Trophoblast cell (in vitro differentiated cells and primary cell): ENCODE measurements around the gene DYSF.

Experiments used
- DNase-seq, 2 donors: peaks; one replicate each; pipeline ENCODE4 v3.0.0-alpha.2; 2016
- H2AFZ ChIP-seq: 2 replicates; pipeline ENCODE4 v1.6.1; 2013; ENCODE audit warnings: low read length, moderate library complexity, mild to moderate bottlenecking; ENCODE audit not compliant: insufficient read depth, poor library complexity
- H2AK5ac ChIP-seq: 2 replicates; pipeline ENCODE4 v1.6.1; 2013; ENCODE audit warnings: mild to moderate bottlenecking, low read length
- H2BK120ac ChIP-seq: 2 replicates; pipeline ENCODE4 v1.6.1; 2013; ENCODE audit warnings: low read length, mild to moderate bottlenecking, moderate library complexity; ENCODE audit not compliant: insufficient read depth, poor library complexity
- H2BK12ac ChIP-seq: 2 replicates; pipeline ENCODE4 v1.6.1; 2013; ENCODE audit warnings: mild to moderate bottlenecking, low read length, moderate library complexity
- H2BK5ac ChIP-seq: 2 replicates; pipeline ENCODE4 v1.6.1; 2013; ENCODE audit warnings: low read length, low read depth, moderate library complexity, mild to moderate bottlenecking; ENCODE audit not compliant: poor library complexity
- H3K14ac ChIP-seq: 2 replicates; pipeline ENCODE4 v1.6.1; 2013; ENCODE audit warnings: mild to moderate bottlenecking, low read length
- H3K18ac ChIP-seq: 2 replicates; pipeline ENCODE4 v1.6.1; 2013; ENCODE audit warnings: mild to moderate bottlenecking, low read length
- H3K23ac ChIP-seq: 2 replicates; pipeline ENCODE4 v1.6.1; 2013; ENCODE audit warnings: low read length
- H3K27ac ChIP-seq: 2 replicates; pipeline ENCODE4 v1.5.1; 2013; ENCODE audit warnings: low read depth, mild to moderate bottlenecking, inconsistent platforms, low read length, moderate library complexity
- H3K27me3 ChIP-seq: 2 replicates; pipeline ENCODE4 v1.6.1; 2013; ENCODE audit warnings: inconsistent platforms, mild to moderate bottlenecking, low read length, moderate library complexity; ENCODE audit not compliant: insufficient read depth
- H3K36me3 ChIP-seq, 2 experiments: 1 replicate in 1 of 2; 2 replicates in 1 of 2; pipeline ENCODE4 v1.6.1; 2013; ENCODE audit warnings: low read length in 2 of 2, mild to moderate bottlenecking in 2 of 2, moderate library complexity in 1 of 2; ENCODE audit not compliant: insufficient read depth in 2 of 2, control insufficient read depth in 1 of 2
- H3K4ac ChIP-seq: 2 replicates; pipeline ENCODE4 v1.6.1; 2013; ENCODE audit warnings: low read depth, mild to moderate bottlenecking, low read length, moderate library complexity
- H3K4me1 ChIP-seq, 2 experiments: 1 replicate in 1 of 2; 2 replicates in 1 of 2; pipeline ENCODE4 v1.6.1; 2013; ENCODE audit warnings: low read length in 2 of 2, mild to moderate bottlenecking in 2 of 2, moderate library complexity in 1 of 2; ENCODE audit not compliant: insufficient read depth in 2 of 2, control insufficient read depth in 1 of 2
- H3K4me2 ChIP-seq: 2 replicates; pipeline ENCODE4 v1.6.1; 2013; ENCODE audit warnings: inconsistent platforms, mild to moderate bottlenecking, low read length, moderate library complexity
- H3K4me3 ChIP-seq: 2 replicates; pipeline ENCODE4 v1.5.1; 2013; ENCODE audit warnings: mild to moderate bottlenecking, low read depth, low read length, inconsistent platforms
- H3K79me1 ChIP-seq: one replicate; pipeline ENCODE4 v1.6.1; 2013; ENCODE audit warnings: low read length
- H3K79me2 ChIP-seq: 2 replicates; pipeline ENCODE4 v1.6.1; 2013; ENCODE audit warnings: low read length, mild to moderate bottlenecking; ENCODE audit not compliant: control insufficient read depth, insufficient read depth, poor library complexity
- H3K9ac ChIP-seq: 2 replicates; pipeline ENCODE4 v1.6.1; 2013; ENCODE audit warnings: mild to moderate bottlenecking, low read length
- H3K9me3 ChIP-seq: 2 replicates; pipeline ENCODE4 v1.6.1; 2013; ENCODE audit warnings: low read depth, mild to moderate bottlenecking, control low read depth, inconsistent platforms, low read length; ENCODE audit not compliant: insufficient read depth
- H4K12ac ChIP-seq: 2 replicates; pipeline ENCODE4 v1.6.1; 2013; ENCODE audit warnings: low read depth, mild to moderate bottlenecking, low read length, moderate library complexity
- H4K8ac ChIP-seq: 2 replicates; pipeline ENCODE4 v1.6.1; 2013; ENCODE audit warnings: low read depth, mild to moderate bottlenecking, low read length, moderate library complexity
- H4K91ac ChIP-seq: one replicate; pipeline ENCODE4 v1.6.1; 2013; ENCODE audit warnings: low read depth, mild to moderate bottlenecking, low read length, moderate library complexity
- WGBS: extraction: QIAGEN DNeasy Blood & Tissue Kit; methylation state at CpG from one replicate; pipeline ENCODE4 v1.1.7; 2013; ENCODE audit warnings: missing lambda C conversion rate; ENCODE audit not compliant: insufficient read length, insufficient coverage; ENCODE audit errors: extremely low coverage; 5-methylcytosine and 5-hydroxymethylcytosine counted together

The DYSF gene

DNA sequence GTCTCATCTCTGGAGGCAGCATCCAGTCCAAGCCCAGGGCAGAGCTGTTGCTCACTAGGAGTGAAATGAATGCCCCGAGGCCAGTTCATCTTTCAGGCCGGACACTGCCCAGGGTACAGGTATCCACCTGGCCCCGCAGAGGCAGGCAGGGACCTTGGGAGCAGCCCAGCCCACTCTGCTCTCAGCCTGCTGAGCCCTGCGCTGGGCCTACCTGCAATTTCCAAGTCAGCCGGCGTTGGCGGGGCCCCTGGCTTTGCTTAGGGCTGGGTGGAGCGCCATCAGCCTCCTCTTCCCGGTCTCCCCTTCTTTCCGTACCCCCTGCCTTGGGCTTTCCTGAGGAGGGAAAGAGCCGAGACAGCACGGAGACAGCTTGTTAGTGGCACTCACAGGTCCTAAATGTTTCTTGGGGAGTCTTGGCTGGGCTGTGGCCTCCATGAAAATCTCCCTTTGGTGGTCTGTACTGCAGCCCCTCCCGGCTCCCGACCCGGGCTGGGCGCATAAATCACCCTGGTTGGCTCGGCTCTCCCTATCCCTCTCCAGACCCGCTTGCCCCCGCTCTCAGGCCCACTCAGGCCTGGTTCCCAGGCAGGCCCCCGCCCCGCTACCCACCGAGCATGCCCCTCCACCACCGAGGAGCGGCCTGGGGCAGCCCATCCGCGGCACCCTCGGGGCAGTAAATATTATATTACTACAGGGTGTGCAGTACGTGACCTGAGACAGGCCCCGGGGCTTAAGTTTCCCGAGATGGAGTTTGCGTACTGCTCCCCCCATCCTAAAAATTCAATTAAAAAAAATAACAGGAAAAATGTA, 106.7 kb downstream of the DYSF start:
- H2BK5ac ChIP-seq: no peak overlapping the region
- H3K4me3 ChIP-seq: no peak overlapping the region
- no peak overlapping the region for H4K8ac ChIP-seq
- H3K4me1 ChIP-seq: peaks cover 20 to 26% of the 10 kb centered on the region in 2 experiments
- no peaks in the 10 kb centered on the region for H3K79me1 ChIP-seq
- no peaks in the 10 kb centered on the region for H3K79me2 ChIP-seq
- DNase-seq: peak; percentile 48 to 73
- H3K27ac ChIP-seq: no peak overlapping the region
- peaks cover 5 to 7% of the 10 kb centered on the region in 2 experiments for H3K36me3 ChIP-seq
- no peak overlapping the region for H2AFZ ChIP-seq
- no peak overlapping the region for H3K18ac ChIP-seq
- no peaks in the 10 kb centered on the region for H3K9me3 ChIP-seq
- H3K14ac ChIP-seq: no peak overlapping the region
- no peak overlapping the region for H2AK5ac ChIP-seq
- no peak overlapping the region for H4K12ac ChIP-seq
- H3K27me3 ChIP-seq: no peaks in the 10 kb centered on the region
- no CpG with 5 or more reads among the region's 31 CpGs for WGBS
- no peak overlapping the region for H2BK12ac ChIP-seq
- no peak overlapping the region for H4K91ac ChIP-seq
- H2BK120ac ChIP-seq: no peak overlapping the region
- H3K4ac ChIP-seq: no peak overlapping the region
- no peak overlapping the region for H3K4me2 ChIP-seq
- H3K23ac ChIP-seq: no peak overlapping the region
- no peak overlapping the region for H3K9ac ChIP-seq

DNA sequence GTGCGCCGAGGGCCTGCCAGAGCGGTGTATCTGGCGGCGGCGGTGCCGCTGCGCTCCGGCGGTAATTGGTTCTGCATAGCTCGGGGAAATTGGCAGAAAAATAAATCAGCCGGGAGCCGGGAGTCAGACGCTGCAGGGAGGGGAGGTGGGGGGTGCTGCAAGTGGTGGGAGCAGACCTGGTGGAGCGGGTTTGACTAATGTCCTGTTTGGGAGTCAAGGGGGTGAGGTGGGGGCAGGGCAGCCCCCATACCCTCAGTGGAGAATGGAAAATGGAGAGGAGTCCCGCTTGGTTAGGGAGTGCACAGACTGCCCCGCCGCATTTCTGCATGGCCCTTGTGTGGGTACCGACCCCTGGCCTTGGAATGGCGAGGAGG, 107.3 kb downstream of the DYSF start:
- H3K4me2 ChIP-seq: no peak overlapping the region
- no peak overlapping the region for H3K27ac ChIP-seq
- H3K79me2 ChIP-seq: no peaks in the 10 kb centered on the region
- no peak overlapping the region for H2BK5ac ChIP-seq
- no peak overlapping the region for H2BK12ac ChIP-seq
- no peak overlapping the region for H2AFZ ChIP-seq
- no peak overlapping the region for H4K12ac ChIP-seq
- no peak overlapping the region for H2BK120ac ChIP-seq
- H3K4ac ChIP-seq: no peak overlapping the region
- no peak overlapping the region for H3K9ac ChIP-seq
- no peaks in the 10 kb centered on the region for H3K79me1 ChIP-seq
- no peak overlapping the region for H3K14ac ChIP-seq
- H3K23ac ChIP-seq: no peak overlapping the region
- H4K91ac ChIP-seq: no peak overlapping the region
- H3K4me3 ChIP-seq: no peak overlapping the region
- H3K36me3 ChIP-seq: peaks cover 5 to 7% of the 10 kb centered on the region in 2 experiments
- no peaks in the 10 kb centered on the region for H3K27me3 ChIP-seq
- no peak overlapping the region for H4K8ac ChIP-seq
- H3K18ac ChIP-seq: no peak overlapping the region
- no CpG with 5 or more reads among the region's 20 CpGs for WGBS
- no peak overlapping the region for H2AK5ac ChIP-seq
- peaks cover 20 to 26% of the 10 kb centered on the region in 2 experiments for H3K4me1 ChIP-seq
- H3K9me3 ChIP-seq: no peaks in the 10 kb centered on the region
- no peak for DNase-seq

DNA sequence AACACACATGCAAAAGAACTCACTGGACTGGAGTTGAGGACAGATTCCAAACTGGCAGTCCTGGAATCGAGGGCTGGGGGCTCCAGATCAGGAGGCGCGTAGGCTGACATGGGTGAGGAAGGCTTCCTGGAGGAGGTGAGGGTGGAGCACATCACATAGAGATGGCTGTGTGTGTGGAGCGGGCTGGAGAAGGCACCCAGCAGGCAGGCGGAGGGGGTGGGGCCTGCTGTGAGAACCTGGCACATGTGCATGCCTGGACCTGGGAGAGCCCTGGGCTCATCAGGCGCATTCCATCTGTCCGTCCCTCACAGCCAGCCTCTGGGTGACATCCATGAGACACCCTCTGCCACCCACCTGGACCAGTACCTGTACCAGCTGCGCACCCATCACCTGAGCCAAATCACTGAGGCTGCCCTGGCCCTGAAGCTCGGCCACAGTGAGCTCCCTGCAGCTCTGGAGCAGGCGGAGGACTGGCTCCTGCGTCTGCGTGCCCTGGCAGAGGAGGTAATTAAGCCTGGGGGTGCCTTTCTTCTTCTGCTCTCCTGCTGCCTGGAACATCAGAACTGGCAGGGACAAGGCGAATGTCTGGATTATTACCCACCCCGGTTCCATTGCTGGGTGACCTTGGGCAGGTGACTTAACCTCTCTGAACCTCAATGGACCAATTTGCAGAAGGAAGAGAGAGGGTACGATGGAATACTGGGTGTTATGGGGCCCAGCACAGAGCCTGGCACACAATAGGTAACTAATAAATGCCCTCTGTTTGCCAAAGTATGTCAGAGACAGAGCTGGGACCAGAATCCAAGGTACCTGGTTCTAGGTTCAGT, 108.3 kb downstream of the DYSF start:
- Histone ChIP-seq H3K4me3 (no peak overlapping the region), H3K9me3 (no peaks in the 10 kb centered on the region), H2AK5ac (peak overlapping the region; percentile 18), H3K23ac (no peak overlapping the region), H3K27ac (no peak overlapping the region), H3K14ac (no peak overlapping the region), H2BK5ac (no peak overlapping the region), H2AFZ (no peak overlapping the region), H3K79me1 (no peaks in the 10 kb centered on the region), H3K27me3 (no peaks in the 10 kb centered on the region), H4K8ac (no peak overlapping the region), H3K79me2 (no peaks in the 10 kb centered on the region), H2BK120ac (no peak overlapping the region), H3K36me3 (peaks cover 3 to 5% of the 10 kb centered on the region in 2 experiments), H3K9ac (no peak overlapping the region), H4K91ac (no peak overlapping the region), H3K18ac (no peak overlapping the region), H2BK12ac (no peak overlapping the region), H4K12ac (no peak overlapping the region), H3K4ac (no peak overlapping the region), H3K4me2 (no peak overlapping the region), H3K4me1 (peaks cover 20 to 26% of the 10 kb centered on the region in 2 experiments)
- no CpG with 5 or more reads among the region's 15 CpGs for WGBS
- DNase-seq: no peak

DNA sequence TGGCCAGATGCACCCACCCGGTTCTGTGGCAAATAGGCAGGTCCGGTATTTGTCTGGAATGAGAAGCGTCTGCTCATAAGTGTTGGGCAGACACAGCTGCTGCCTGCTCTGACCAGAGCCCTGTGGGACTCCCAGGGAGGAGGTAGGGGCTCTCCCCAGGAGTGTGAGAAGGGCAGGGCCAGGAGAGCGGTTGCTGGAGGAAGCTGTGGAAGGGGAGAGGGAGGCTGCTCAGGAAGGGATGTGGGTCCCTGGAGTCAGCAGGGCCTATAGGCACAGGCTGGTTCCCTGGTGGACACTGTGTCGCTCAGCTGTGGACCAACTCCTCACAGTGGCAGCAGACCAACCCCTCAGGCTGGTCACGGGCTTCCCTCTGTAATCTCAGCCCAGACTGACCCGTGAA, 109.2 kb downstream of the DYSF start:
- no peaks in the 10 kb centered on the region for H3K79me2 ChIP-seq
- no peak overlapping the region for H2AK5ac ChIP-seq
- no peak overlapping the region for H3K4ac ChIP-seq
- H3K4me1 ChIP-seq: peaks cover 20 to 26% of the 10 kb centered on the region in 2 experiments
- H3K14ac ChIP-seq: no peak overlapping the region
- no peak overlapping the region for H3K9ac ChIP-seq
- H3K9me3 ChIP-seq: no peaks in the 10 kb centered on the region
- H4K8ac ChIP-seq: no peak overlapping the region
- no peak overlapping the region for H3K27ac ChIP-seq
- H3K27me3 ChIP-seq: no peaks in the 10 kb centered on the region
- no peak overlapping the region for H4K91ac ChIP-seq
- no peak overlapping the region for H3K4me3 ChIP-seq
- WGBS: no CpG with 5 or more reads among the region's 7 CpGs
- H4K12ac ChIP-seq: no peak overlapping the region
- H3K4me2 ChIP-seq: no peak overlapping the region
- DNase-seq: peak; percentile 9 to 15
- H2BK120ac ChIP-seq: no peak overlapping the region
- no peaks in the 10 kb centered on the region for H3K79me1 ChIP-seq
- no peak overlapping the region for H2BK5ac ChIP-seq
- no peak overlapping the region for H3K23ac ChIP-seq
- no peak overlapping the region for H2BK12ac ChIP-seq
- no peak overlapping the region for H3K18ac ChIP-seq
- H3K36me3 ChIP-seq: peaks cover 3 to 5% of the 10 kb centered on the region in 2 experiments
- H2AFZ ChIP-seq: no peak overlapping the region
